Kidney epithelial cell (primary cell): ENCODE data around the gene FRY. TPM values are rescaled to one million over a fixed set of nuclear protein-coding genes. Genes with fewer than 3 reads are reported as not detected.

ENCODE experiments used
- DNase-seq: peaks from one replicate; pipeline ENCODE4 v3.0.0-alpha.2; 2010; ENCODE audit warnings: low read depth
- H3K27me3 ChIP-seq: 2 replicates; pipeline ENCODE4 v1.6.0; 2011; ENCODE audit warnings: low read length; ENCODE audit not compliant: control insufficient read depth, insufficient read depth
- H3K36me3 ChIP-seq: 2 replicates; pipeline ENCODE4 v1.5.1; 2011; ENCODE audit warnings: low read length; ENCODE audit not compliant: control insufficient read depth, insufficient read depth
- H3K4me3 ChIP-seq: 2 replicates; pipeline ENCODE4 v1.5.1; 2011; ENCODE audit warnings: low read depth, mild to moderate bottlenecking, control low read depth, low read length
- CTCF ChIP-seq: IDR thresholded peaks from 2 replicates; pipeline ENCODE4 v1.5.1; 2011; ENCODE audit warnings: mild to moderate bottlenecking, moderate library complexity, low read length, control low read depth, inconsistent platforms; ENCODE audit not compliant: insufficient read depth, poor library complexity, severe bottlenecking
- total RNA-seq: library from RNA; depleted of rRNA; stranded (reverse); fragments of >200 nt; gene quantifications from 2 replicates; pipeline ENCODE4 v1.2.3, GENCODE V29; 2015

The FRY gene
- total RNA-seq, 1 donor from 2014 or later: 6.7 TPM

GRCh38 chr13:32282096-32282711 lies 250.6 kb downstream of the FRY start:
- Histone ChIP-seq H3K27me3 (no peaks in the 10 kb centered on the region), H3K4me3 (no peak overlapping the region), H3K36me3 (no peaks in the 10 kb centered on the region)
- DNase-seq: no peak
- no peak for TF ChIP-seq CTCF

GRCh38 chr13:32284927-32285632 lies 253.5 kb downstream of the FRY start:
- no peak for TF ChIP-seq CTCF
- H3K27me3 ChIP-seq: no peaks in the 10 kb centered on the region
- H3K4me3 ChIP-seq: no peak overlapping the region
- peak; percentile 47 for DNase-seq
- no peaks in the 10 kb centered on the region for H3K36me3 ChIP-seq

- TF ChIP-seq CTCF: no peak
- no peak for DNase-seq
- H3K4me3 ChIP-seq: no peak overlapping the region
- no peaks in the 10 kb centered on the region for H3K36me3 ChIP-seq
- no peaks in the 10 kb centered on the region for H3K27me3 ChIP-seq
These were observed 254.0 kb downstream of the FRY start for GRCh38 chr13:32285633-32285965.

- peaks cover 9% of the 10 kb centered on the region for H3K27me3 ChIP-seq
- no peak overlapping the region for H3K4me3 ChIP-seq
- no peaks in the 10 kb centered on the region for H3K36me3 ChIP-seq
- DNase-seq: no peak
- no peak for TF ChIP-seq CTCF
These were observed 265.6 kb downstream of the FRY start for GRCh38 chr13:32297206-32297605.

- H3K4me3 ChIP-seq: no peak overlapping the region
- H3K27me3 ChIP-seq: peaks cover 9% of the 10 kb centered on the region
- TF ChIP-seq CTCF: no peak
- no peaks in the 10 kb centered on the region for H3K36me3 ChIP-seq
- DNase-seq: no peak
These were observed 267.1 kb downstream of the FRY start for GRCh38 chr13:32298695-32299094.

- H3K27me3 ChIP-seq: peaks cover 9% of the 10 kb centered on the region
- no peak for DNase-seq
- no peak for TF ChIP-seq CTCF
- no peak overlapping the region for H3K4me3 ChIP-seq
- no peaks in the 10 kb centered on the region for H3K36me3 ChIP-seq
These were observed 268.3 kb downstream of the FRY start for GRCh38 chr13:32299893-32300292.
